NCI-H146 treated with DMSO at 0.1 percent for 48 hours (cell line): ENCODE measurements around the gene PIGR.

Source experiments
- DNase-seq: peaks from one replicate; lab custom pipeline; 2025; ENCODE audit not compliant: unreplicated experiment; lab: John Stamatoyannopoulos, UW

The PIGR gene

GRCh38 chr1:206960676-206961386 is 14.6 kb upstream of the PIGR start:
- DNase-seq = no peak

GRCh38 chr1:206958144-206958543 is 11.9 kb upstream of the PIGR start:
- DNase-seq = no peak

GRCh38 chr1:206957639-206958038 is 11.4 kb upstream of the PIGR start:
- DNase-seq = no peak

GRCh38 chr1:206955476-206956451 is 9.5 kb upstream of the PIGR start:
- DNase-seq = no peak

GRCh38 chr1:206954459-206955342 is 8.4 kb upstream of the PIGR start:
- DNase-seq = no peak

DNA sequence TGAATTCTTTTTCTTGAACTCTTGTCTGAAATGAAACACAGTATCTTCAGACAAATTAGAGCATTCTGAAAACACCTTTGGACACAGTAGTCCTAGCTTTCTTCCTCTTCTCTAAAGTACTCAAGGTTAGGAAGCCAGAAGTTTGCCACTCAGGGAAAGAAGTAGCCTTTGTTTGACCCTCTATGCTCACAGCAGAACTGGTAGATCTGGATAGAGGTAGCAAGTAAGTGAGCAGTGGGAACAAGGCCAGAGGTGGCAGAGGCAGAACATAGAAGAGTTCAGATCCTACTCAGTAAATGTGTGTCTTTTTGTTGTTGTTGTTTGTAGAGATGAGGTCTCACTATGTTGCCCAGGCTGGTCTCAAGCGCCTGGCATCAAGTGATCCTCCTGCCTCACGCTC is 7.4 kb upstream of the PIGR start:
- no peak for DNase-seq

- no peak for DNase-seq
These were observed 6.9 kb upstream of the PIGR start for GRCh38 chr1:206953126-206953525.

- no peak for DNase-seq
These were observed 5.9 kb upstream of the PIGR start for GRCh38 chr1:206952171-206952570.

- DNase-seq = no peak
These were observed 5.2 kb upstream of the PIGR start for GRCh38 chr1:206951318-206952100.

GRCh38 chr1:206949641-206950040 is 3.4 kb upstream of the PIGR start:
- DNase-seq = no peak

DNA sequence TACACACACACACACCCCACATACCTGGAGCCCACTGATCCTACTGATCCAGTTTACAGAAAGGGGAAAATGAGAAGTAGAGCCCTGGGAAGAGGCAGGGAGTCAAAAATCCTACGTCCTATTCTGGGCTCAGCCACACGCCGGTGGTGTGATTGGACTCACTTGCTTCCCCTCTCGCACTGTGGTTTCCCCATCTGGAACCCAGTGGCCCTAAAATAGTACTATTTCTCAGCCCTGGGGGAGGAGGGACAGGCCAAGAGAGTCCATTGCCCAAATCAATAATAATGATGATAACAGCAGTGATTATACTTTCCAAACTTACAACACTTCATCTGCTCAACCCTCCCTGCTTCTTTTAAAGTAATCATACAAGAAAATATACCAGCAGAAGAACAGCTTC is 2.9 kb upstream of the PIGR start:
- no peak for DNase-seq

DNA sequence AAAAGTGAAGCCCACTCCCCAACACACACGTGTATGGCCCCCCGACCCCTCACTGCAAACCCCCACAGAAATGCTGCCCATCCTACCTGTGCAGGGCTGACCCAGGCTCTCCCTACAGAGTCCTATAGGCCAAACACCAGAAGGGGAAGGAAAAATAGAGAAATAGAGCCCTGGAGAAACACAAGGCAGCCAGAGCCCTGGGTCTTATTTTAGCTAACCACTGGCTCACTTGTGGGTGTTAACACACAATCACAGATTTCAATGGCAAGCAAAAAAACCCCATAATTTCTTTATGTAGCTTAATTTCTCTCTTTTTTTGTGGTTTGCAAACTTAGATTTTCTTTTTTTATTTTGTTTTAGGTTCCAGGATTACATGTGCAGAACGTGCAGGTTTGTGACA is 989 bp upstream of the PIGR start:
- no peak for DNase-seq

DNA sequence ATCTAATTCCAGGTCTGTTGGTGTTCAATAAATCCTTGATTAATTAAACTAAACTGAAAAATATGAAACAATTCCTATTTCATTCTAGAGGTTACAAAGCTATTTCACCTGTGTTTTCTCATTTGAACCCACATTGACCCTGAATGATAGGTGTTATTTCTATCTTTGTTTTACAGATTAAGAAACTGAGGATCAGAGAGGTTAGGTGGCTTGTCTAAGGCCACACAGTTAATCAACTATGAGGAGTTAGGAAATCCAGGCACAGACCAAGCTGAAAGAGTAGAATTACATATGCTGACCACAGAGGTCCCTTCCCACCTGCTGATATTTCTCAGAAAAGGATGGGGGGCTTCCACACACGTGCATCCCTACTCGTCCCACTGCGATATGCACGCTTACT is 487 bp downstream of the PIGR start:
- no peak for DNase-seq

GRCh38 chr1:206944703-206945102 is 1.6 kb downstream of the PIGR start:
- DNase-seq = no peak

DNA sequence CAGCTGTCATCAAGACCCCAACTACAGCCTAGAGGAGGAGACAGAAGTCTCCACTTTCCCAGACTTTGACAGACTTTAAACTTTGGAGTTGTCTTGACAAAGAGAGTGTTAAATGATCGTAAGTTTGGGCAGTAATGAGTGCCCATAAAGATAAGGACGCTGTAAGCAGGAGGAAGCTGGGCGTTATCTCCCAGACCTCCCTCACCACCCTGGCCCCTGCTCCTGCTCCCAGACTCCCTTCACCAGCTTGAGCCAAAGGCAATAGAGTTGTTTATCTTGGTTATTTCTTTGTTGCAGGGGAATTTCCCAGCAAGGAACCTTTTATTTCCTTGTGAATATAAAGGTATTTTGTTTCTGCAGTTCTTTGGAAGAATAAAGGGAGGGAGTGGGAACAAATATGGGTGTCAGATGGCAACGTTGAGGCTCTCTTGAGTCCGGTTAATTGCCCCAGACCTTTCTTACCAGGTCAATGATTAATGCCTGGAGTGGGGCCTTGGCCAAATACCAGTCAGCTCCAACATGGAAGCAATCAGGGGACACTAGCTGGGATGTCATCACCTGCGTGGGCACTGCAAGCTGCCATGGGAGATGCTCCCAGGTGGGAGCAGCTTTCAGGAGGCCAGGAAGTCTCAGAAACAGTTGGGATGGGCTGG is 4.4 kb downstream of the PIGR start:
- DNase-seq = no peak

DNA sequence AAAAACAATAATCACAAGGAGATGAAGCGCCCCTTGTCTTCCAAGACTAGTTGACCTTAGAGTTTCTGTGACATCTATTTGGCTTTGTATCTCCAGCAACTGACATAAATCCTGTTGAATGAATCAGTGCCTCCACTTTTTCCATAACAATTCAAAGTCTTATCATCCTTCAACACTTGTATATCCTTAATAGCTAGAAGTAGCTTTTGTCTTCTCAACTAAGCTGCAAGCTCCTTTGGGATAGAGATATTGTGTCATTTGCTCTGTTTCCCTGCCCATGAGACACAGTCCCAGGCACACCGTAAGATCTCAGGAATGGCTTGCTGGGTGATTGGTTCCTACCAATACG is 5.7 kb downstream of the PIGR start:
- DNase-seq = no peak

DNA sequence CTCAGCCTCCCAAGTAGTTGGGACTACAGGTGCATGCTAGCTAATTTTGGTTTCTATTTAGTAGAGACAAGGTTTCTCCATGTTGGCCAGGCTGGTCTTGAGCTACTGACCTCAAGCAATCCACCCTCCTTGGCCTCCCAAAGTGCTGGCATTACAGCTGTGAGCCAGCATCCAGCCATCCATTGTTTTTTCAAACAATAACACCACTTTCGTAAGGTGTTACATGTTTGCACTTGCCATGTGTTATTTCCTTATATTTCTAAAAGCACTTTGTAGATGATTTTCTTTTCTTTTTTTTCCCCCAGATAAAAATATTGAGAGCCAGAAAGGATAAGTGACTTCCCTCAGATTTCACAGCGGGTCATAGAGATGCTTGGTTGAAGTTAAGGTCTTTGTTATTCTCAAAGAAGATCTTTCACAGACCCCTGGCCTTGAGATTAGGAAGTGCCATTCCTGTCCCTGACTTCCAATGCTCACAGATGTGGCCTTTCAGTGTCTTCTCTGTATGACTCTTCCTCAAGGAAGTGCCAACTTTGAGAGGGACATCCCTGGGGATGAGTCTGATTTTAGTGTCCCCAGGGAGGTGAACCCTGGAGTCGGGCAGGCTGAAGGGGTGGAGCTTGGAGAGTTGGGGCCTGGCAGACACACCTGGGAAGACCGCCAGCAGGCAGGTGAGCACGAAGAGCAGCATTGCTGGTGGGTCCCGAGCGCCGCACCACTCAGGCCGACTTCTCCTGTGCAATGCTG is 6.3 kb downstream of the PIGR start:
- DNase-seq = no peak

- no peak for DNase-seq
These were observed 7.1 kb downstream of the PIGR start for GRCh38 chr1:206939131-206939530.

- no peak for DNase-seq
These were observed 8.8 kb downstream of the PIGR start for GRCh38 chr1:206937425-206937824.
